ENCODE data around the gene ISL1.

The ISL1 gene

DNA sequence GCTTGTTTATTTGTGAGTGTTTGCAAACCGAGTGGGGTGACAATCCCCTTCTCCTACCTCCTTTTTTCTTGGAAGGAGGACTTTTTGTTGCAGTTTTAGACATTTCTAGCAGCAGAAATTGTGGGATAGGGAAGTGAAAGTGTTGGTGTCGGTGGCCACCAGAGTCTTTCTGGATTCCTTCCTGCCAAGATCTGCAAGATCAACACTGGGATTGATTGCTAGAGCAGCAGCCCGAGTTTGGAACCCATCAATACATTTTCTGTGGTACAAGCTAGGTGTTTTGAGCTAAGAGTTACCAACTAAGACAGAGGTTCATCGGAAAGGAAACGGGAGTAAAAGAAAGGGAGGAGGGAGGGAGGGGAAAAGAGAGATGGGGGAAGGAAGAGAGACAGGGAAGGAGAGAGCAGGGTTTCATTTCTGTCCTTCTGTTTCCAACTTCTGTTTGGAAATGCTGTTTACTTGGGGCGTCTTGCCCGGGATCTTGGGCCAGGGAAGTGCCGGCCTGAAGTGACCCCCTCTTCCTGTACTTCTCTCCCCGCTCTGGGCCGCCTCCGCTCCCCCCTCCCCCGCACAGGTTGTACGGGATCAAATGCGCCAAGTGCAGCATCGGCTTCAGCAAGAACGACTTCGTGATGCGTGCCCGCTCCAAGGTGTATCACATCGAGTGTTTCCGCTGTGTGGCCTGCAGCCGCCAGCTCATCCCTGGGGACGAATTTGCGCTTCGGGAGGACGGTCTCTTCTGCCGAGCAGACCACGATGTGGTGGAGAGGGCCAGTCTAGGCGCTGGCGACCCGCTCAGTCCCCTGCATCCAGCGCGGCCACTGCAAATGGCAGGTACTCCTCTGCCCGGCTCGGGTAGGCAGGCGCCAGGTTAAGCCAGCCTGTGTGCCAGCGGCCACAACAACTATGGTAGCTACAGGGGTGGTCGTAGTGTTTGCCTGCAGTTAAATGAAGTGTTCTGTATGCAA, 4.0 kb downstream of the ISL1 start:
- DNase-seq, result no peak

DNA sequence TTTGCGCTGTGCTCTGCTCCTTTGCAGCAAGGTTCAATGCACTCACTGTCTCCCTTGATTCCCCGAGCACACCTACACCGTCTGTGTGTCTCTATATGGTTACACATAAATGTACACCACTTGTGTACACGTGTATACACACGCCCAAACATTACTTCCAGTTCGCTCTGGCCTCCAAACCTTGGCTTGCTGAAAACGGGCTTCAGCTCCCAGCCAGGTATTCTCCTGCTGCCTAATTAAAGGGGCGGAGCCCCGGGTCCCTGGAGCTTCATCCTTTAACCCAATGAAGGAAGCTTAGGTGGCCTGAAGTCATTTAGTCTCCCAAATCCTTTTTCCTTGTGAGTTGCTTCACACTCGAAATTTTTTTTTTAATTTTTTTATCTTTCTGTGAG, 4.6 kb downstream of the ISL1 start:
- DNase-seq, result no peak

DNA sequence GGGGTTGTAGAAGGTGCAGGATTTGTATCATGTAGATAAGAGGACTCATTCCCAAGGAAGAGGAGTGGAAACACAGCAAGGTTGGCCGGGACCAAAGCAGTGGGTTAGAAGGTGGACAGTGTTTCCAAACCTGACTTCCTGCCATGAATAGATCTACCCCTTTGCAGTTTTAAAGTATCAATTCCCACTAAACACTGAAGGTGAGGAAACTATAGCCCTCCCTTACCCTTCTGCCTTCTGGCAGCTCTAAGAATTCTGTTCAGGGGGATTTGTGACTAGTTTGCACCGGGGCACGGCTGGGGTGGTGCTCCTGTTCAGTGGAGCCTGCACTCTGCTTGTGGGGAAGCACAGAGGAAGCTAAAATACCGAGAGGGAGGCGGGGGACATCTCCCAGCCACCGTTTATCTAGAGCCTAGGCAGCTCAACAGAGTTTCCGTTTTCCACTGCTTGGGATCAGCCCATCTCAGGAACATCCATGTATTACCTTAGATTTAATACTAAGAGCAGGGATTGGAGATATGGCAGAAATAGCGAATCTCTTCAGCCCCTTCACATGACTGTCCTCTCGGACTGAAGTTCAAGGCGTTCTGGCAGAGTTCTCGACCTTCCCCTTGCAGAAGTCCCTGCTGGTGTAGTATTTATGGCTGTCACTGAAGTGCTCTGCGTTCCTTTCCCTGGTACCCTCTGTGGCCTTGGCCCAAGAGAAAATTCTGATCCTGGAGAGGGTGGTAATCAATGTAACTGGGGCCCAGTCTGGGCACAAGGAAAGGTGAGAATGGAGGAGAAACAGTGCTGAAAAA, 5.4 kb downstream of the ISL1 start:
- no peak for DNase-seq

DNA sequence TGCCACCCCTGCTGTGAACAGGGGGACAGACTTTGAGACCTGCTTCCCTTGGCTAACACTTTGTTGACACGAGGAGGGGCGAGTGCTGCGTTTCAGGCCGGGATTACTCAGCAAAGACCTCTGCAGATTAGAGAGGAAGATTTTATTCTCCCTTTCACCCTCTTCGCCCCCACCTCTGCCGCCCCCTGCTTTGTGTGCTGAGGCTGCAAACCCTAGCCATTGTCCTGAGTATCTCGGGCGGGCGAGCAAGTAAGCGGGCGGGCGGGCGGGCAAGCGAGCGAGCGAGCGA, 6.0 kb downstream of the ISL1 start:
- no peak for DNase-seq

DNA sequence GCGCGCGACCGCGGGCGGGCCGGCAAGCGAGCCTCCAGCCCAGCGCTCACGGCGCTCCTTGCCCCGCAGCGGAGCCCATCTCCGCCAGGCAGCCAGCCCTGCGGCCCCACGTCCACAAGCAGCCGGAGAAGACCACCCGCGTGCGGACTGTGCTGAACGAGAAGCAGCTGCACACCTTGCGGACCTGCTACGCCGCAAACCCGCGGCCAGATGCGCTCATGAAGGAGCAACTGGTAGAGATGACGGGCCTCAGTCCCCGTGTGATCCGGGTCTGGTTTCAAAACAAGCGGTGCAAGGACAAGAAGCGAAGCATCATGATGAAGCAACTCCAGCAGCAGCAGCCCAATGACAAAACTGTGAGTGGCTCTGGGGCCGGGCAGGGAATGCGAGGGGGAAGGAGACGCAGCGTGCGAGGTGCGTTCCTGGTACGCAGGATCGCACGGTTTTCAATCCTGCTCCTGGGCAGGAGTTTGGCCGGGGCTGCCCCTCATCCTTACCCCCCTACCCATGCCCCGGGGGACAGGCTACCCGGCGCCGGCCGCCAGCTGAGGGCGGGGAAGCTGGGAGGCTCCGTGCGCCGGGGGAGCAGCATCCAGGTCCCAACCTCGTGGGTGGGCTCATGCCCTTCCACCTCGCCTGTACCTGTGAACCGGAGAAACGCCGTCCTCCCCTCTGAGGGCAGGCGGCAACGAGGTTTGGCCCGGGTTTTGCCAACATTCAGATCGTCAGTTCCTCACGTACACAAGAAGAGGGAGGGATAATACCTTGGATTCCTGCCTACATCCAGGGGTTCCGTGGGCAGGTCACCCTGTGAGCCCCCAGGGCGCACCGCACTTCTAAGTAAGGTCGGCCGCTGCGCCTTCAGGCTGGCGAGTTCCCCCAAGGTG, 6.6 kb downstream of the ISL1 start:
- no peak for DNase-seq

DNA sequence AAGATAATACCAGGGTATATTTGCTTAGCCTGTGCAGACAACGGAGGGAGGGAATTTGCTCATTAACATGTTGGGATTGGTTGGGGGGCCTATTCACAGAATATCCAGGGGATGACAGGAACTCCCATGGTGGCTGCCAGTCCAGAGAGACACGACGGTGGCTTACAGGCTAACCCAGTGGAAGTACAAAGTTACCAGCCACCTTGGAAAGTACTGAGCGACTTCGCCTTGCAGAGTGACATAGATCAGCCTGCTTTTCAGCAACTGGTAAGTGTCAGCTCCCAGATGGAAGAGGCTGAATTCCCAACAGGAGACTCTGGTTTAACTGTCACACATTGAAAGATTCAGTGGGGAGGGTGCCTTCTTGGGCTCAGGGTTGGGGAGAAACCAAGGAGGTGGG, 7.9 kb downstream of the ISL1 start:
- no peak for DNase-seq

DNA sequence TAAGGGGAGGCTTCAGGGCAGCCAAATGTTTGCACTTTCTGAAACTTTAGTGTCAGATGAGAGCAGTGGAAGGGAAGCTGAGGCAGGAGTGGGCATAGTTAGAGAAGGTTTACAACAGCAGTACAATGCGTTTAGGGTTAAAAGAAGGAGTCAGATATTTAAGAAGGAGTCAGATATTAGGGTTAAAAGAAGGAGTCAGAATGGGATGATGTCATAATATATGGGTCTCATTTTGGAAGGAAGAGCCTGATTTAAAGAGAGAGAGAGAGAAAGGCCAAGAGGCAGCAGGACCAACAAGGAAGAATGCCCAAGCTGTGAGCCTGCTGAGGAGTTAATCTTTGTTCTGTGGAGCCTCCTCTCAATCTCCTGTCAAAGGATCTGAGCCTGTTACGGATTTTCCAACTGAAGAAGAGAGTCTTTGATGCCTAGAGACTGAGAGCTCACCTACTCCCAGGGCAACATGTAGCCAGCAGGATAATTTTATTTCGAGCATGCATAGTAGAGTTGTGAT, 9.5 kb downstream of the ISL1 start:
- DNase-seq, result no peak

DNA sequence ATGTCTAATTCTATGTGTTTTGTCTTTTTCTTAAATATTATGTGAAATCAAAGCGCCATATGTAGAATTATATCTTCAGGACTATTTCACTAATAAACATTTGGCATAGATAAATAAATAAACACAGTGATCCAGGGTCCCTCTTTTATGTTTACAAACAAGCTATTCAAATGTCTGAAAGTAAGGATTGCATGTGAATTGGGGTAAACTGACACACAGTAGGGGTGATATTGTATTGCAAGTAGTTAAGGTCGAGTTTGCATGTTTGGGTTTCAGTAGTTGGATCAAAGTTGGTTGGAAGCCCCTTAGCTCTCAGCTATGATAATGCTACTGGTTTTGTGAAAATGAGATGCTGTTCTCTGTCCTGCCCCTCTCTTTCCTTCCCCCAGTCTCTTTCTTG, 11.4 kb downstream of the ISL1 start:
- DNase-seq, result no peak

DNA sequence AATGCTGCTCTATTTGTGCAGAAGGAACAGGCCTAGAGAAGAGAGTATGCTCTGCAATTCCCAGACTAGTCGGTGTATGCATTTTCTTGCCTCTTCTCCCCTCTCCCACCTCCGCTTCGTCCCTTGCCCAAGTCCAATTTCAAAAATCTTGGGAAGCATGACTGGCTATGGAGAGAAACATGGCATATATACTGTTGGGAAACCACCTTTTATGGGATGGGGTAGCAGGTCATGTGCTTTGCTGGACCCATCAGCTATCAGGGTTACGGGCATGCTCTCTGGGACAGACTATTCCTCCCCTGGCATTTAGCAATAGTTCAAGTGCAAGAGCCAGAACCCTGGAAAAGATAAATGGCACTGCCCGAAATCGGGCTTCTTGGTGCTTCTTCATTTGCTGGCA, 12.0 kb downstream of the ISL1 start:
- DNase-seq, result no peak

DNA sequence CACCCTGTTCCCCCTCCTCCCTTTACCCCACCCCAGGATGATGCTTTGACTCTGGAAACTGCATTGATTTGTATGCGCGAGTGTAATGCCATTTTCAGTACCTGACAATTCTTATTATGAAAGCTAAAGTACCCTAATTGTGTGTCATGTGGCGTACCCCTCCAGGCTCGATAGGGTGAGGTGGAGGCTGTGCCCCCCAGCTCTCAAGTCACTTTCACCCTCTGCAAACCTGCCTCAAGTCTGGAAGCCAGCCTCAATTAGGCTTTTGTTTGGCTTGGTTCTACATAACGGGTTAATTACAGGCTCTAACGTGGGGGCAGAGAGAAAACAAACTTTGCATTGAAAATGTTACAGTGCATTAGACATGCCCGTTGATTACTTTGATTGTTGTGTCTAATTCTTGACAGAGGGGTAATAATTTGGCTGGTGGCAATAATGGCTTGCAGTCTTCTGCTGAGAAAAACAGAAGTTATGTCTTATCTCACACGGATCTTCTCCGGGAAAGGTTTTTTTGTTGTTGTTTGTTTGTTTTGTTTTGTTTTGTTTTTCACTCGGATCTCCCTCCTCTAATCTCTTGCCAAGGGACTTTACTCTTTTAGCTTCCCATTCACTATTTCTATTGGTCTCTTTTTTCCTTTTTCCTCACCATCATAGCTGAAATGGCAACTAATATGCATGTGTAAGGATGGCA, 12.6 kb downstream of the ISL1 start:
- no peak for DNase-seq

DNA sequence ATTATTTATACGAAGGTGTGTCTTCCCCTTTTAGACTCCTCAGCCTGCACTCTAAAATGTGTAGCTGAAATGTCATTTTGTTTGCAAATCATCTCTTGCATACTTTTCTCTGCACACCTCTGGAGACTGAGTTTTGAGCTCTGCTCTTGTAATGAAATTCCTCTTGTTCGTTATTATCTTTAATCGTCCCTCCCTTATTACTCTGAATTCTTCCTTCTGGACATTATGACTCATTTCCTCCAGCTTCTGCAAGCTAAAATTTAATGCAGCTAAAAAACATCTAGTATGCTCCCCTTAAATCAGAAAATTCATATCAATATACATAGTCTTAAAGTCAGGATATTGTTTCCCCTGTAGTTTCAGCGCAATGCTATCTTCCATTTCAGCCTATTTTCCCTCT, 13.5 kb downstream of the ISL1 start:
- no peak for DNase-seq

DNA sequence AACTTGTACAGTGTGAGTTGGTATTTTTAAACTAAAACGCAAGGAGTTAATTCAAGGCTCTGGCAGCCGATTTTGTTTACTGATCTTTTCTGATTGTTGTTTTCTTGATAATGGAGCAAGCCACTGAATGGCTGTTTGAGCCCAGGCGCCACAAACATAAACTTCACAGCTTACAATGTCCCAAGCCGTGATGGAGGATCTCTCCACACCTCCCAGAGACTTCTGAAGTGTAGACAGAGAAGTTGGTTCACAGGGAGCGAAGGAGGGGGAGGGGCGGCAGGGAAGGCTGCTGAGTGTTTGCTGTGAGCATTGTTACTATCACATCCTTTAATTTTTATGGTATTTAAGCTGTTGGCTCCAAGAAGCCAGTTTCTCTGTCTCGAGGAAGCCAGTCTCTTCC, 14.7 kb downstream of the ISL1 start:
- DNase-seq, result no peak

DNA sequence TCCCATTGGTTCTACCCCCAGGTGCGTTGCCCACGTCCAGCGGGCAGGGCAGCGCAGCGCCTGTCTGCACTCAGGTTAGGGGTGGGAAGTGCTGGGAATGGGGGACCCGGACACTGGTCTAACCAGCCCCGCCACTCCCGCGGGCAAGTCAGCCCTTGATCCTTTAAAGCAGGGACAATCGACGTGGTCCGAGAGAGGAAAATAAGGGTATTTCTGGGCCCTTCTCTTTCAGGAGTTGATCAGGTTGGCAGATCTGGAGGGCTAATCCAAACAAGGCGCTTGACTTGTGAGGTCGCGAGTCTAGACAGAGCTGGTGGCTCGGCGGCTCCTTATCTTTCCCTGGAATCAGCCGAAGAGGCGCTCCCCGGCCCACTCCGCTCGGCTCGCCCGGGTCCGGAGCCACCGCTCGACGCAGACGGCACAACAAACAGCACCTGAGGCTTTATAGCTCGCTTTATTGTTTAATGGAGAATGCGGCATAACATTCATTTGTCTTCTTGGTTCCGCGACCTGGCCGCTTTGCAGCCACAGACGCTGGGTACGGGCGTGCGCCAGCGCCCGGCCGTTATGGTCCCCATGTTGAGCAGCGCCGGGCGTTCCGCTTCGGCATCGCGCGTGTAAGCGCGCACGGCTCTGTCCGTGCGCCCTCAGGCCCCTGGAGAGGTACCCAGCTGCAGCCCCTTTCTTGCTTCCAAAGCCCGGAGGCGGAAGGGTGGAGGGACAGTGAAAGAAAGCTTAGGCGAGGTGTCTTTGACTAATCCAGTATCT, 15.8 kb downstream of the ISL1 start:
- no peak for DNase-seq

DNA sequence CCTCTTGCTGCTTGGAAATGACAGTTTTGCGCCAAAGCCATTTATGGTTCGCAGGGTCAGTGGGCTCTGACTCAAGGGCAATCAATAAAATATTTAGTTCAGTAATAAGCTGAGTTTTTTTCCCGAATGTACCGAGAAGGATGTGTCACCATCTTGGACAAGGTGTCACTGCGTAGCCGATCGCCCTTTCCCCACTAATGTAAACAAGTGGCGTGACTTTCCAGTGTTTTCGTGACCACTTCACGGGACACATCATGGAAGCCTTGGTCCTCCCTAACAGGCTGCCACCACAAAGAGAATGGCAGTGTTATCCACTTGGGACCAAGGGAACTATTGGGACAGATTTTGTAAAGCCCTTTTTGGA, 16.4 kb downstream of the ISL1 start:
- no peak for DNase-seq

DNA sequence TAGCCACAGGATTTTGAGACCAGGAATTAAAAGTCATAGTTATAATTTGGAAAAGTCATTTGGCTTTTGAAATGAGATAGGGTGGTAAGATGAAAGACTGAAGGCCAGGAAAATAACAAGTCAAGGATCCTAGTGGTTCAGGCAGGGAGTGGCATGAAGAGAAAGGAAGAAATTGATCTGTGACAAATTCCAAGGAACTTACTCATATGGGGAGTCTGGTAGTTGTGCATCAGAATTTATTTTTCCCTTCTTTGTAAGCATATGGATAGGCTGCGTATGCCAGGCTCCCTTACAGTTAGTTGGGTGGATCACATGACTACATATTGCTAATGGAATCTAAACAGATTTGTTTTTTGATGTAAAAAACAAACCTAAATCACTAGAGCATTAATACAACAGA, 21.0 kb downstream of the ISL1 start:
- no peak for DNase-seq

DNA sequence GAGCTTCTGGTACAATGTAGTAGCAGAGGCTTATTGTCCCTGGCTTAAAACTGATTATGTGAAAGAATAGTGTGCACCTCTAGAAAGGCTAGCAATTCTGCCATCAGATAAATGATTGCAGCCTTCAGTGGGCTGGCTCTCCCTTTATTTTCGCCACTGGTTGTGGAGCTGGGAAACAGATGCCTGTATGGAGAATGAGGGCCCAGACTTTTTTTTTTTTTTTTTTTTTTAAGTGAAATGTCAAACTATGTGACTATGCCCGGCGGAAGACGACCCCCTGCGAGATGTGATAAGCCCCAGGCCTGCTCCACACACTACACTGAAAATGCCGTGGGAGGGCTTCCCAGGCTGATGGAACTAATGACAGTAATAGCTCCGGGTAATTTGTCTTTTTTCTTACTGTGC, 28.7 kb downstream of the ISL1 start:
- DNase-seq, result no peak

DNA sequence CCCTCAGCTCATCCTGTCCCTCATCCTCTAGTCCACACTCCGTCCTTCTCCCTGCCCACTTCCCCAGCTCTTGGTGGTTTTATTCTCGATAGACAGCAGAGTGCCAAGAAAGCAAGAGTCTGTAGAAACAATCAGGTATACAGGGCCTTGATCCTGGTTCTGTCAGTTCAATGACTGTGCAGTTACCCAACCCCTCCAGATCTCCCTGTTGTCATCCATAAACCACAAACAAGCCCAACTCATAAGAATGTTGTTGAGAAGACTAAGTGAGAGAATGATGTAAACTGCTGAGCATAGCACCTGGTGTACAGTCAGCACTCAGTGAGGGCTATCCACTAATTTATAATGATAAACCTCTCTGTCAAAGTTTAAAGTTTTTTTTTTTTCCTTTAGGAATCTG, 31.3 kb downstream of the ISL1 start:
- DNase-seq, result no peak

DNA sequence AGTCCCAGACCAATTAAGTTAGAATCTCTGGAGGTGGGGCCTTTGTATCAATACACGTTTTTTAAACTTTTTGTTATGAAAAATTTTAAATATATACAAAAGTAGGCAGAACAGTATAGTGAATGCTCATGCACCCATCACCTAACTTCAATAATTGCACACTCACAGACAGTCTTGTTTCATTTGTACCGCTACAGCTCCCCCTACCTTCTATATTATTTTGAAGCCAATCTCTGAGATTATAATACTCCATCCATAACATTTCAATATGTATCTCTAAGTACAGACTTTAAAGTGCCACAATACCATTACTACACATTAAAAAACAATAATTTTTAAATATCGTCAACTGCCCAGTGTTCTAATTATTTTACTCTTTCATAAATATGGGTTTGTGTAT, 32.9 kb downstream of the ISL1 start:
- DNase-seq, result no peak

DNA sequence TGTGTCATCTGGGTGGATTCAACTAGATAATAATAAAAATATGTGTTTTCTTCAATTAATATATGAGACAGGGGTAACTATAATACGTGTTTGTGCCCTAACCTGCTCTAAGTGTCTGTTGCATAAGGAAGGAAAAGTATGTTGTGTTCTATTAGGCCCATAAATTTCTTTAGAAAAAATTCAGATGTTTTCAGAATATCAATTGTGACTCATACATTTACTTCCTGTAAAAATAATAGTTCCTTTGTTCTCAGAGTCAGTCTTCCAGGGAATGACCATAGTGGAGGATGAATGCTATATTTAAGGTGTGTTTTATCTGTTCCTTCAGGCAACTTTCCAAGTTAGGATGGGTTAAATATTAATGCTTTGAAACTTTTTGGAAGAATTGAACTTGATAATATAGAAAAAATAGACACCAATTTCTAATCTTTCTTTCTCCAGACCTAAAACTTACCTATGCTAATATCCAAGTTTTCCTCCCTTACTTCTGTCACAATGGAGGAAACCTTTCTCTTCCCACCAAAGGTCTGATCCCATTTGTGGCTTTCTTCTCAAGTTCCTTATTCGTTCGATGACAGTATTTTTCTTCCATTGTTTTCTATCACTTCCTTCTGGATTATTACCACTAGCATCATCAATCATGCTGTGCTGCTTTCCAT, 49.9 kb downstream of the ISL1 start:
- no peak for DNase-seq

DNA sequence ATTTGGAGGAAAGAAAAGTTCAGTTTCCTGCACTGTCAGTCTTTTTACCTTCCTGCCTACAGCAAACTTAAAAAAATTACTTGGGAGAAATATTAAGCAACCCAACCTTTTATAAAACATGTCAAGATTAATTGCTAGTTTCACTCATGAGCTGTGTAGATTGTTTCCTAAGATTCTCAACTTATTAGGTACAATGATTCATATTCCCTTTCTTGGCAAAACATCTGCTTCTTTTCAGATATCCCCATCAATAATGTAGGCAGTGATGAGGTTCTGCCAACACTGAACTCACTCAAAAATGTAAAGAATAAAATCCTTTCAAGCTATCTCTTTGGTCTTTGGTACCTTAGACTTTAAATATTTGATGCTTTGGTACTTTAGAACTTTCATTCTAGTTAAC, 56.0 kb downstream of the ISL1 start:
- DNase-seq, result no peak

Measured in fibroblast of skin of abdomen (primary cell).